Fibroblast of lung (primary cell): ENCODE results near the gene VAC14.

Experiments used
- CTCF ChIP-seq, 2 donors: IDR thresholded peaks in 1 of 2; conservative IDR thresholded peaks in 1 of 2; 1 replicate in 1 of 2; 2 replicates in 1 of 2; pipeline ENCODE4 v1.5.1; 2011 to 2012; ENCODE audit warnings: low read length in 2 of 2, control low read depth in 1 of 2, inconsistent platforms in 1 of 2, low read depth in 1 of 2, mild to moderate bottlenecking in 1 of 2
- EZH2 ChIP-seq: IDR thresholded peaks from 2 replicates; pipeline ENCODE4 v1.5.1; 2012; ENCODE audit warnings: low read length, control low read depth, mild to moderate bottlenecking; ENCODE audit errors: missing control alignments

- peak in 1 of 2 donors; percentile 12 for TF ChIP-seq CTCF (conservative IDR thresholded peaks at IDR 0.05 in 1 of 2, IDR thresholded peaks at IDR 0.05 in 1 of 2; ENCODE audit: low read depth in 1 of 2, low read length in 2 of 2)
- no peak for TF ChIP-seq EZH2
Measured at GRCh38 chr16:70715055-70715858, 85.7 kb downstream of the VAC14 start.
